GM21786 (cell line): ENCODE measurements around the gene PTPN20.

Source experiments
- ATAC-seq: cut with Tn5 transposase; IDR thresholded peaks from one replicate; pipeline ENCODE4 v1.9.1; 2021; ENCODE audit not compliant: unreplicated experiment

PTPN20 gene

DNA sequence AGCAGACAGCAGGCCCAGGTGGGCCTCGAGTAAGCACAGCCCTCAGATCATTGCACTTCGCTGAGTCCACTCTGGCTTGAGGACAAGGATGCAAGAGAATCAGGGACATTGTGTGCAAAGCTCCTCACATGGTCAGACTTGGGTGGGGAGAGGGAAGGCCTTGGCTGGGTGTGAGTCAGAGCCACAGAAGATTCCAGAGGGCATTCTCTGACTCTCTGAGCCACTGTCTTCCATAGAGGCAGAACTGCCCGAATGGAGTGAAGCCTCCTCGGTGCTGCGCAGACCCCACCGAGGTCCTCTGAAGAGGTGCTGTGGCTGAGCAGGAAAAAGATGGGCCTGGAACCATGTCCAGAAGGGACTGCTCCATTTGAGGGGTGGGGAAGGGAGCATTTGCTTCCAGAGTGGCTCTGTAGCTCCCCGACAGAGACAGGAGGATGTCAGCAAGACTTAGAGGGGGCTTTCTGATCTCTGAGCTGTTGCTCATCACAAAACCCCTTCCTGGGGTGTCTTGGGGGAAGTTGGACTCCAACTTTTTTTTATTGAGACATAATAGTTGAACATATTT is 120.8 kb downstream of the PTPN20 start:
- no peak for ATAC-seq

DNA sequence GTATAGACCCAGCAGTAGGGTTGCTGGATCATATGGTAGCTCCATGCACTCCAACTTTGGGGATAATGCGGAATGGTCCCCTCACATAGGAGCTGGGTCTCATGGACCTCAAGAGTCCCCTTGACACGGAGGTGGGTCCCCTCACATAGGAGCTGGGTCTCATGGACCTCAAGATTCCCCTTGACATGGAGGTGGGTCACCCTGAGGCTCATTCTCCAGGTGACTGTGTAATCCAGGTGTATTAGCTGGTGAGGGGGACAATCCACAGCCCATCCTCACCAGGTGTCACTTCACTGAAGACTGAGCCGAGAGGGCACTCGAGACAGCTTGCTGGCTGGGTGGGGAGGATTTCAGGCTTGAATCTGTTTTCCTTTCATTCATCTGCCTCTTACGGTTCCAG is 121.9 kb downstream of the PTPN20 start:
- ATAC-seq: no peak

DNA sequence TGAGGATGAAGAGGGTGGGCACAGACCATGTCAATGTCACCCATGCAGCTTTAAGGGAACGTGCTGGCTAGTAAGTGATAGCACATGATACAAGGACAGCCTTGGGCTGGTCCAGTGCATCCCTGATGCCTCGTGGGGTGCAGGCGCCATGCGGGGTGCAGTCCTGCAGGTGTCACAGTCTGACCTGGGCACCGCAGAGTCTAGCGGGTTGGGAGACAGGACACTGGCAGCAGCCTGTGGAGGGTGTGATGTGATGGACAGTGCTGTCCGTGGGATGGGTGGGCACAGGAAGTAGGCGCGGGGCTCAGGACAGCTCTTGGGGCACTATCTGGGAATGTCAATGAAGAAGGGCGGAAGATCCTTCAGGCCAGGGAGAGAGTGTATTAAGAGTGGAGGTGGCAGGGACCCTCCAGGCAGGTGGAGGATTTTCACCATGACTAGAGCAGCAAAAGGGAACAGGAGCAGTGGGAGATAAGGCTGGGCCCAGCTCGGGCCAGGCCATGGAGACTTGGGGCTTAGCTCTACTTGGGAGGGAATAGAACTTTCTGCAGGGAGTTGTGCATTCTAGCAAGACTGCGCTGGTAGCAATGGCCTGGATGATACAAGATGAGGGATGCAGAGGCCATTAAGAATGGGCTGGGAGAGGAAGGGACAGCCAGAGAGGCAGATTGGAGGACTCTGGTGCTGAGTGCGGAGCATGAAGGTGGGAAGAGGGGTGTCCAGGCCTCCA is 122.5 kb downstream of the PTPN20 start:
- ATAC-seq: no peak

GRCh38 chr10:47034441-47035051 is 123.3 kb downstream of the PTPN20 start:
- ATAC-seq: no peak

GRCh38 chr10:47035171-47035818 is 124.1 kb downstream of the PTPN20 start:
- ATAC-seq: no peak

DNA sequence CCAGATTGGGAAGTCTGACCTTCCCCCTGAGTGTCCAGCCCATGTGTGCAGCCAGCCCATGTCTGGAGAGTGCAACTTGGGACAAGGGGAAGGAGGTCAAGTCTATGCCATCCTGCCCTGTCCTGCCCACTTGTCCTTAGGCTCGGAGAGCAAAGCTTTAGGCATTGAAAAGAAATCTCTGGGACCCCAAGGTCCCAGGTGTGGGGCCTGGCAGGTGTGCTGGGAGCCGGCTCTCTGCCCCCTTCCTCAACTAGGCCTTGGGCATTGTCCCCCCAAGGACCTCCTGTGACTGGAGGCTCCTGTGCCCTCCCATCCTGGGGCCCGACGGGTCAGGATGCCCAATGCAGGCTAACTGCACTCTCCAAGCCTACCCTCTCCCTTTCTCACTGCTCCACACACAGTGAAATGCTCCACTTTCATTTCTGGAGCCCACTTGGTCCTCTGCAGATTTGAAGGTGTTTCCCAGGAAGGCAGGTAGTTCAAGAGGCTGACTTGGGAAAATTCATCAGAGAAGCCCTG is 124.7 kb downstream of the PTPN20 start:
- no peak for ATAC-seq

DNA sequence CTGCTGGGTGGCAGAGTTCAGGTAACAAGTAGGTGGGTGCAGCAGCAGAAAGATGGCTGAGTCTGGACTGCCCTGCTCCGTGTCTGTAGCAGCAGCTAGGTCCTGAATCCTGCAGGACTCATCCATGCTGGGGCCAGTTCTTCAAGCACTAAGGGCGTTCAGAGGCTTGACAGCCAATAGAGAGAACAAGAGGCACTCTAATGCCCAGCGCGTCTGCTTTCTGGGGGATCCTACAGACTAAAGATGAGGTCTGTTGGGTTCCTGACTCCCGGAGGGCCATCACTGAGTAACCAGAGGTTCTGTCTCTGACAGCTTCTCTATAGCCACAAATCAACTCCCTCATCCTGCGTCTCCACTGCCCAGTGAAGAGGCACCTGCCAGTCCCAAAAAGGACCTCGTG is 125.5 kb downstream of the PTPN20 start:
- ATAC-seq: no peak

- ATAC-seq: no peak
These were observed 126.6 kb downstream of the PTPN20 start for GRCh38 chr10:47037654-47038425.

DNA sequence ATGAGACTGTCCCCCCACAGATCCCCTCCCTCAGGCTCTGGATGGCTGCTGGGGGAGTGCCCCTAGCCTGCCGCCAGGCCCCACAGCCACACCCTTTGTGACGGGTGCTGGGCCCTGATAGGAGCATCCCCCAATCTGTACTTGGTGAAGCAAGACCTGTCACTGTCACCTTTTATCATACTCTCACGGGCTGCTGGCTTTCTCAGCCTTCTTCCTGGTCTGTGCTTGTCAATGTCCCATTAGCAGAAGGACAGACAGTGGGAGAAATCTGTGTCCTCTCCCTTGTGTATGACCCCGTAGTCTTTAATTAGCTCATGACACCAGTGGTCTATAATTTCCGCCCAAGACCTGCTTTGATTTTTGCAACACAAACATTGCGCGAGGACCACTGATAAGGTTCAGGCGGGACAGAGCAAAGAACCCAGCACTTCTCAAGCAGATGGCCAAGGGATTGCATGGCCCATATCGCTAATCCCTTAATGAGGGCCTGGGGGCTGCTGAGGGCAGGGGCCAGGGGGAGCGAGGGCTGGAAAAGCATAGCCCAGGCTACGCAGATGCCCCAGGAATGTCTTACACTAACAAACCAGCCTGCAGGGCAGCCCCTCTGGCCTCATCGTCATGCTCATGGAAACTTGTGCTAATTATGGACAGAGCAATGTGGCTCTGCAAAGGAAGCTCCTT is 127.8 kb downstream of the PTPN20 start:
- no peak for ATAC-seq

DNA sequence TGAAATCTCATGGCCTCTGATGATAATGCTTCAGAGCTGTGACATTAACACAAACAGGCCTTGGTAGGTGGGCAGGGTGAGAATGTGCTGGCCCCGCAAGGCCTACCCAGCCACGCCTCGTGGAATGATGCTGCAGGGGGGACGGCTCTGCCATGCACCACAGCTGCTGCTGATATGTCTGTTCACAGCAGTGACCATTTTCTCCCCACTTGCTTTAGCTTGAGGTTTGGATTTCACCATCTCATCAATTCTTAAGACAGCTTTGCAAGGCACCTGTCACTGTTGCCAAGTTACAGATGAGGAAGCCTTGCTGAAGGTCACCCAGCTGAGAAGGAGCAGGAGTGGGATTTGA is 128.3 kb downstream of the PTPN20 start:
- ATAC-seq: no peak

DNA sequence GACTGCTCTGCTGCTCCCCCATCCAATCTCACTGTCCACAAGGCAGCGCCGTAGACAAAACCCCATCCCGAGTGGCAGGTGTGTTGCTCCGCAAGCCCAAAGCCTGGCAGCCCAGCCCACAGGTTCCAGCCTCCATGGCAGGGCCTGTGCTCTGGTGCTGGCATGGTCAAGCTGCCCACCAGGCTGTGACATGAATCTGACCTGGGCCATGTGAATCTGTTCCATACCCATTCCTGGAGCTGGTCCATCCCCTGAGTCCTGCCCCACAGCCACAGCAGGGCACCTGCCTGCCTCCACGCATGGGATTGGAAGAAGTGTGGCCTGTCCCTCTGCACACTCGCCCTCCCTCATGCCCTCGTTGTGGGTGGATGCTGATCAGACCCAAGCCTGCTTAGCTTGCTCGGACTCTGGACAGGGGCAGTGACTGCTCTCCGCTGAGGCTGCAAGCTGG is 128.8 kb downstream of the PTPN20 start:
- ATAC-seq: no peak

DNA sequence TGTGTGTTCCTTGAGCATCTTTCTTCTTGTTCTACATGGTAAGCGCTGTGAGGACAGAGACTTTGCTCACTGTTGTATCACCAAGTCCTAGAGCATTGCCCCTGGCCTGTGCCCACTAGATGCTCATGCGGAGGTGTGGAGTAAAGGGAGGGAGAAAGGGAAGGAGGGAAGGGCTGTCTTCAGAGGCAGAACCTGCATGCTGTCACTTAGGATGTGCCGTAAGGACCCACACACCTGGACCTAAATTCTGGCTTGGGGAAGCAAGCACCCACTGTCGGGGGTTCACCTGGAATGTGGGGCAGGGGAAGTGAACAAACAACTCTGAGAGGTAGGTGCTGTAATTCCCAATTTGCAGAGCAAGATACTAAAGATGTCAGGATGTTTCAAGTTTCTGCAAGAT is 129.5 kb downstream of the PTPN20 start:
- ATAC-seq: no peak

- ATAC-seq: no peak
These were observed 130.4 kb downstream of the PTPN20 start for GRCh38 chr10:47041396-47042198.

DNA sequence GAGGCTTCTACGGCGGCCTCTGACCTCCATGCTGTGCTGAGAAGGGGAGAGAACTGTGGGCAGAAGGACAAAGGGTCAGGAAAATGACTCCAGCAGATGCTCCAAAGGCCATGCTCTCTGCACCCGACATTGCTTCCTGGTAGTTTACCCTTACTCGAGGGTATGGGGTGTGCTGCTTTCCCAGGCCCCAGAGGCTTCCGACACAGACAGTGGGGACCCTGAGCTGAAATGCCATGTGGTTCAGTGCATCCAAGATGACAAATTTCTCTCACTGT is 130.9 kb downstream of the PTPN20 start:
- no peak for ATAC-seq

GRCh38 chr10:47042780-47043750 is 131.8 kb downstream of the PTPN20 start:
- no peak for ATAC-seq

DNA sequence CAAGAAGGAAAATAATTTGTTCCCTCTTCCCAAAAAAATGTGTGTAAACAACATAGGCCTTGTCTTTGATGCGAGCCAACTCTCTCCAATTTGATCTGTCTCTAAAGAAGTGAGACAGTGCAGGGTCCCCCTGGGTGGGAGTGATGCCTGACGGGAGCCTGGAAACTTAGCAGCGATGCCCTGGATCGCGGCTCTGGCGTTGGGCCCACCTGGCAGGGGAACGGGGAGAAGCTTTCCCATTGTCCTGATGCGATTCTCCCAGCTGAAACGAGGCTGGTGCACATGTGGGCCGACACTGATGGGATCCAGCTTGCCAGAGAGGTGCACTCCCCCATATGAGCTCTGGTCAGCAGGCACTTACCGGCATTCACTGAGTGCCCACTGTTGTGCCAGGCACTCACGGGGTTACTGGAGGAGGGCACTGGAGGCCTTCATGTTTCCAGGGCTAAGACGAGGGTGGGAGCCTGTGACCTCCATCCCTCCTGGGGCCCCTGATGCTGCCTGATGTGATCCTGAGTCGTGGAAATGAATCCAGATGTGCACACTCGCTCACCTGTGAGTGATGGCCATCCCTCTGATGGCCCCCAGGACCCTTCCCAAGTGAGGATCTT is 132.8 kb downstream of the PTPN20 start:
- ATAC-seq: no peak

GRCh38 chr10:47044741-47045140 is 133.5 kb downstream of the PTPN20 start:
- ATAC-seq: no peak

DNA sequence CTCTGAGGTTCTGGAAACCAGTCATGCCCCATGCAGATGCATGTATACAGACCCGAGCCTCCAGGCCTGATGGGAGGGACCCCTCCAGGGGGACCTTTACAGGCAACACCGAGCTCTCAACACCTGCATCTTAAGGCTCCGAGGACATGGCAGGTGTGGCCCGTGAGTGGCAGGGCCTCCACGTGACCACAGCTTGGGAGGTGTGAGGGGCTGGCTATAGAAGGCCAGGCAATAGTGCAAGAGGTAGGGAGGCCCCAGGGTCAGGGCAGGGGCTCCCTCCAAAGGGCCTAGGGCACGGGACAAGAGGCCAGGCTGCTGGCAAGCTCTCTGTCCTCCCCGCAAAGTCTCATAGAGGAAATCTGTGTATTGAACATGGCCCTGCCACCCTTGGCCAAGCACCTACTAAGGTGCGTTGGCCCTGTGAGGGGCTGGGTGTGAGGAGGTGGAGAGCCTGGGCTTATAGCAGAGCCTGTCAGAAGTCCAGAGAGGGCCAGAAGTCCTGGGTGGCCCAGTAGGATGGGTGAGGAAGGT is 134.2 kb downstream of the PTPN20 start:
- ATAC-seq: no peak
